Aorta (tissue), 5 donors: ENCODE data around the gene APC. TPM values are rescaled to one million over a fixed set of nuclear protein-coding genes. Genes with fewer than 3 reads are reported as not detected.
"Not testable (repeated sequence)": the region's sequence is repeated elsewhere in the genome, so short reads cannot be mapped to it uniquely, and the experiment has no call there.

Experiments used
- ATAC-seq: fragments of 200-7000 bp; cut with Tn5 transposase; one replicate; pipeline ENCODE4 v1.9.1; 2022; ENCODE audit warnings: moderate library complexity; ENCODE audit not compliant: low FRiP score
- DNase-seq, 2 donors: peaks; one replicate each; pipeline ENCODE4 v3.0.0-alpha.2; 2020
- H3K27ac ChIP-seq, 2 donors: one replicate each; pipeline ENCODE4 v1.5.1; 2013; ENCODE audit warnings: low read length in 2 of 2, mild to moderate bottlenecking in 2 of 2, moderate library complexity in 2 of 2, control low read depth in 1 of 2, inconsistent platforms in 1 of 2, low read depth in 1 of 2
- H3K27me3 ChIP-seq, 2 donors: one replicate each; pipeline ENCODE4 v1.6.1; 2013; ENCODE audit warnings: control low read depth in 1 of 2, low read length in 1 of 2, mild to moderate bottlenecking in 1 of 2, moderate library complexity in 1 of 2; ENCODE audit not compliant: insufficient read depth in 2 of 2, control insufficient read depth in 1 of 2
- H3K36me3 ChIP-seq, 2 donors: one replicate each; pipeline ENCODE4 v1.6.1; 2013; ENCODE audit warnings: control low read depth in 1 of 2, low read length in 1 of 2, mild to moderate bottlenecking in 1 of 2; ENCODE audit not compliant: insufficient read depth in 2 of 2, control insufficient read depth in 1 of 2
- H3K4me1 ChIP-seq, 2 donors: one replicate each; pipeline ENCODE4 v1.6.1; 2013; ENCODE audit warnings: low read length in 2 of 2, control low read depth in 1 of 2, mild to moderate bottlenecking in 1 of 2, moderate library complexity in 1 of 2; ENCODE audit not compliant: insufficient read depth in 2 of 2, control insufficient read depth in 1 of 2
- H3K4me3 ChIP-seq, 2 donors: one replicate each; pipeline ENCODE4 v1.5.1; 2013; ENCODE audit warnings: low read length in 2 of 2, control low read depth in 1 of 2, mild to moderate bottlenecking in 1 of 2
- H3K9me3 ChIP-seq: one replicate; pipeline ENCODE4 v1.6.1; 2013; ENCODE audit warnings: mild to moderate bottlenecking, low read length; ENCODE audit not compliant: control insufficient read depth
- WGBS, 2 donors: extraction: QIAGEN DNeasy Blood & Tissue Kit; methylation state at CpG; one replicate each; pipeline ENCODE4 v1.1.7; 2013; 5-methylcytosine and 5-hydroxymethylcytosine counted together
- intact Hi-C, 2 donors: fragments of 100-400 bp; cut with DNase I; formaldehyde crosslinking; loops; one replicate each; pipeline versions ENCODE4 v1.14.2 to v1.15.0; 2022
- polyA plus RNA-seq, 2 donors: library from polyadenylated mRNA; stranded (reverse); fragments of 200-250 nt; gene quantifications; one replicate each; pipeline ENCODE4 v1.2.3, GENCODE V29; 2013
- total RNA-seq, 2 donors: library from RNA; stranded (reverse); fragmentation: NEBNext Ultra II Directional; extraction: Animal tissue kit (Norgen Biotek cat#: 25700); gene quantifications; one replicate each; pipeline ENCODE4 v1.2.1, GENCODE V29; 2021
- donor health status: healthy with polysubstance abuse.
- donor health status: Bipolar disorder and iron deficiency.
- donor health status: DM: no; HTN: no; CAD: no.
- donor health status: DM: no; HTN: no; CAD: no.
- donor health status: DM: yes; HTN: yes; CAD: no.

Gene APC
- total and polyA plus RNA-seq, 4 donors, result 2.8 to 51.6 (median 28.2) TPM

GRCh38 chr5:112710896-112711295 lies 26.8 kb upstream of the APC start:
- Histone ChIP-seq H3K36me3 (no peaks in the 10 kb centered on the region), H3K27me3 (no peaks in the 10 kb centered on the region), H3K9me3 (no peaks in the 10 kb centered on the region), H3K4me3 (no peak overlapping the region), H3K4me1 (peaks cover 0 to 7% of the 10 kb centered on the region in 2 donors), H3K27ac (no peak overlapping the region)
- WGBS, 2 donors, result 88 to 93% methylated on average over 4 of the region's 4 CpGs
- intact Hi-C loops, result no loop called here
- ATAC-seq (no peak), DNase-seq (no peak)

- DNase-seq (no peak), ATAC-seq (no peak)
- Histone ChIP-seq H3K9me3 (no peaks in the 10 kb centered on the region), H3K27ac (no peak overlapping the region), H3K27me3 (no peaks in the 10 kb centered on the region), H3K4me1 (peaks cover 0 to 7% of the 10 kb centered on the region in 2 donors), H3K36me3 (no peaks in the 10 kb centered on the region), H3K4me3 (no peak overlapping the region)
- intact Hi-C loops, result no loop called here
- 86 to 91% methylated on average over 3 of the region's 3 CpGs for WGBS, 2 donors
These were observed 26.2 kb upstream of the APC start for GRCh38 chr5:112711436-112711835.

DNA sequence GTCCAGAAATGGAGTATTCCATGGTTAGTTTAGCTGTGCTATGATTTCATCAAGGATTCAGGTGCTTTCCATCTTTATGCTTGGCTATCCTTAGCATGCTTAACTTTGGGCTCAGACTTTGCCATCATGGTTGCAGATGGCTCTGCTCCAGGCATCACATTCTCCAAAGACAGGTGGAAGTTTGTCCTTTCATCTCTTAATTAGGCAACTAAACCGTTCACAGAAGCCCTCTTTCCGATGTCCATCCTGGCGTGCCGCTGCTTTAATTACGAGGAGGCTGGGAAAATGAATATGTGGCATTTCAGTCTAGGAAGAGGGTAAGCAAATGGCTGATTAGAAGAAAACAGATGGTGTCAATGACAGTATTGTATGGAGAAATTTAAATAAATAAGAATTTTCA lies 24.5 kb upstream of the APC start:
- Histone ChIP-seq H3K27me3 (no peaks in the 10 kb centered on the region), H3K4me1 (peaks cover 0 to 7% of the 10 kb centered on the region in 2 donors), H3K27ac (no peak overlapping the region), H3K4me3 (no peak overlapping the region), H3K36me3 (no peaks in the 10 kb centered on the region), H3K9me3 (no peaks in the 10 kb centered on the region)
- 96 to 97% methylated on average over 5 of the region's 5 CpGs for WGBS, 2 donors
- DNase-seq (no peak), ATAC-seq (no peak)
- intact Hi-C loops, result no loop called here

GRCh38 chr5:112716895-112717294 lies 20.8 kb upstream of the APC start:
- intact Hi-C loops, H3K27ac ChIP-seq, DNase-seq, H3K9me3 ChIP-seq, H3K27me3 ChIP-seq, H3K4me1 ChIP-seq, H3K4me3 ChIP-seq, H3K36me3 ChIP-seq, ATAC-seq: not testable (repeated sequence)
- WGBS, 2 donors, result 94 to 98% methylated on average over 7 of the region's 7 CpGs

- no peak for ATAC-seq
- no peak overlapping the region for H3K27ac ChIP-seq
- H3K4me1 ChIP-seq, result peaks cover 0 to 5% of the 10 kb centered on the region in 2 donors
- no peak for DNase-seq
- intact Hi-C loops, result no loop called here
- H3K27me3 ChIP-seq, result no peaks in the 10 kb centered on the region
- H3K9me3 ChIP-seq, result no peaks in the 10 kb centered on the region
- H3K36me3 ChIP-seq, result no peaks in the 10 kb centered on the region
- no peak overlapping the region for H3K4me3 ChIP-seq
- WGBS, 2 donors, result 4 to 8% methylated on average over 1 of the region's 1 CpG
These were observed 20.1 kb upstream of the APC start for GRCh38 chr5:112717506-112718082.

DNA sequence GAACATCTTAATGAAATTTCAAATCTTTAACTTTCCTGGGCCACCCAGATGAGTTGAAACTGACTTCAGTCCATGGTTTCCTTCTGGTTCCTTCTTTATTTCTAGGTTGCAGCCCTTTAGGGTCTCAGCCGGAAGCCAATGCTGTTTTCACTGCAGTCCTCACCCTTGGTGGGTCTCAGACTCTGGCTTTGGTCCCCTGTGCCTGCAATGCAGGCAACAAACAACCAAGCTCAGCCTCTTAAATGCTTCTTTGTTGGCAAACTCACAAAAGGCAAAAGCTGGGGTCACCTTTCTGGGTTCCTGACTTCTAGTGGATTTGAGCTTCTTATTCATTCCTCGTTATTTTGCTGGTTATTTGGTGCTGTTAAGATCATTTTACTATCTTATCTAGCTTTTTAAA lies 19.3 kb upstream of the APC start:
- intact Hi-C loops, result no loop called here
- Histone ChIP-seq H3K4me3 (no peak overlapping the region), H3K27ac (no peak overlapping the region), H3K9me3 (no peaks in the 10 kb centered on the region), H3K4me1 (peaks cover 2 to 8% of the 10 kb centered on the region in 2 donors), H3K27me3 (no peaks in the 10 kb centered on the region), H3K36me3 (no peaks in the 10 kb centered on the region)
- 98% methylated on average over 2 of the region's 2 CpGs for WGBS, 2 donors
- ATAC-seq, result no peak
- no peak for DNase-seq

DNA sequence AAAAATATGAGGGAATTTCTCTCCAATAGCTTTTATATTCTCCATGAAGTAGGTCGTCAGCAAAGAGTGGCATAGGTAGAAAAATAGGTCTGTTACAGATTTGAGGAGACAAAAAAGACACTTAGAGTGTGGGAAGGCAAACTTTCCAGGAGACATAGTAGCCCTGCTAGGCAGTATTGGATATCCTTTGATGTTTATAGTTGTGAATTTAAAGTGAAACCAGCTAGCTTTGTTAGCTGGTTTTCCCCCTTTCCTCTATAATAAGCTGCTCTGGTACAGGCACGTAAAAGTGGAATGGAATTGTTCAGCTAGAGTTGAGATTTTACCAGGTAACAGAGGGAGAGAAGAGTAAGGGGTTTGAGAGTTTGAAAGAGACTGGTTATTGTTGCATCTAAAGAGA lies 17.1 kb upstream of the APC start:
- DNase-seq, result no peak
- peaks cover 2 to 6% of the 10 kb centered on the region in 2 donors for H3K4me1 ChIP-seq
- no peaks in the 10 kb centered on the region for H3K27me3 ChIP-seq
- ATAC-seq, result no peak
- no peak overlapping the region for H3K27ac ChIP-seq
- no peaks in the 10 kb centered on the region for H3K9me3 ChIP-seq
- H3K4me3 ChIP-seq, result no peak overlapping the region
- 87 to 90% methylated on average over 2 of the region's 2 CpGs for WGBS, 2 donors
- H3K36me3 ChIP-seq, result no peaks in the 10 kb centered on the region
- intact Hi-C loops, result no loop called here

DNA sequence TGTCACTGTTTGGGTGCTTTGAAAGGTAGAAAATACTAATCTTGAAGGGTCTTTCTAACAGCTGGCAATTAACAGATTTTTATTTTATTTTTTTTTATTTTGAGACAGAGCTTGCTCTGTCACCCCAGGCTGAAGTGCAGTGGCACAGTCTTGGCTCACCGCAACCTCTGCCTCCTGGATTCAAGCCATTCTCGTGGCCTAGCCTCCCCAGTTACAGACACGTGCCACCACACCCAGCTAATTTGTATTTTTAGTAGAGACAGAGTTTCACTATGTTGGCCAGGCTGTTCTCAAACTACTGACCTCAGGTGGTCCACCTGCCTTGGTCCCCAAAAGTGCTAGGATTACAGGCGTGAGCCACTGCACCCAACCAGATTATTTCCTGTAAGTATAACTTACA lies 12.8 kb upstream of the APC start:
- 53 to 54% methylated on average over 4 of the region's 4 CpGs for WGBS, 2 donors
- no peaks in the 10 kb centered on the region for H3K9me3 ChIP-seq

DNA sequence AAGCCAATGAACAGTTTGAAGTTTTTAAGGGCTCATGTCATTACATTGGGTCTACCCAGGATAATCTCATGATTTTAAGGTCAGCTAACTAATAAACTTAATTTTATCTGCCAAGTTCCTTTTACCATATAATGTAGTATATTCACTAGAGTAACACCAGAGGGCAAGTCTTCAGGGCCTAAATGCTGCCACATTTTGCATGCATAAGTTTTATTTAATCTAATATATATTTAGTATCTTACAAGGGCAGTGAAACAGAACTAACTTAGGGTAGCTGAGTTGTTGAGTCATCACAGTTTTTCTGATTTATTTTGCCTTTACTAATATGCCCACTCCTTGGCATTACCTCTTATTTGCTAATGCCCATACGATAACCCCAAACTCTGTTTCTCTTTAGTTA lies 8.1 kb upstream of the APC start:
- Histone ChIP-seq H3K27me3 (no peaks in the 10 kb centered on the region), H3K9me3 (no peaks in the 10 kb centered on the region), H3K27ac (no peak overlapping the region), H3K36me3 (no peaks in the 10 kb centered on the region), H3K4me3 (no peak overlapping the region), H3K4me1 (peaks cover 0 to 4% of the 10 kb centered on the region in 2 donors)
- no peak for DNase-seq
- intact Hi-C loops, result loop anchor here in 1 of 2 donors (10.0 kb wide), 1 partner anchor 45 kb away; no protein-coding TSS in a partner anchor
- 85 to 87% methylated on average over 1 of the region's 1 CpG for WGBS, 2 donors
- no peak for ATAC-seq

More for the DNA sequence above, 12.8 kb upstream of the APC start:
- ATAC-seq (no peak), DNase-seq (no peak)
- H3K4me1 ChIP-seq, result peaks cover 2 to 6% of the 10 kb centered on the region in 2 donors
- no peak overlapping the region for H3K4me3 ChIP-seq
- no peaks in the 10 kb centered on the region for H3K27me3 ChIP-seq
- no peaks in the 10 kb centered on the region for H3K36me3 ChIP-seq
- H3K27ac ChIP-seq, result no peak overlapping the region
- intact Hi-C loops, result no loop called here
